DMS79 treated with DMSO at 0.1 percent for 48 hours (cell line): Measurements from ENCODE around the gene COPS3.

Experiments used
- DNase-seq: peaks from one replicate; lab custom pipeline; 2025; lab: John Stamatoyannopoulos, UW

COPS3 gene

GRCh38 chr17:17241656-17242055 lies 39.4 kb downstream of the COPS3 start:
- DNase-seq, result no peak

- no peak for DNase-seq
These were observed 41.2 kb downstream of the COPS3 start for GRCh38 chr17:17239832-17240231.

- DNase-seq, result peak; percentile 80
These were observed 43.8 kb downstream of the COPS3 start, which contains the start of gene FLCN for GRCh38 chr17:17237026-17237799. FLCN (minus strand) TSS chr17:17237168; CDS start chr17:17228137, 9,031 bp downstream.

DNA sequence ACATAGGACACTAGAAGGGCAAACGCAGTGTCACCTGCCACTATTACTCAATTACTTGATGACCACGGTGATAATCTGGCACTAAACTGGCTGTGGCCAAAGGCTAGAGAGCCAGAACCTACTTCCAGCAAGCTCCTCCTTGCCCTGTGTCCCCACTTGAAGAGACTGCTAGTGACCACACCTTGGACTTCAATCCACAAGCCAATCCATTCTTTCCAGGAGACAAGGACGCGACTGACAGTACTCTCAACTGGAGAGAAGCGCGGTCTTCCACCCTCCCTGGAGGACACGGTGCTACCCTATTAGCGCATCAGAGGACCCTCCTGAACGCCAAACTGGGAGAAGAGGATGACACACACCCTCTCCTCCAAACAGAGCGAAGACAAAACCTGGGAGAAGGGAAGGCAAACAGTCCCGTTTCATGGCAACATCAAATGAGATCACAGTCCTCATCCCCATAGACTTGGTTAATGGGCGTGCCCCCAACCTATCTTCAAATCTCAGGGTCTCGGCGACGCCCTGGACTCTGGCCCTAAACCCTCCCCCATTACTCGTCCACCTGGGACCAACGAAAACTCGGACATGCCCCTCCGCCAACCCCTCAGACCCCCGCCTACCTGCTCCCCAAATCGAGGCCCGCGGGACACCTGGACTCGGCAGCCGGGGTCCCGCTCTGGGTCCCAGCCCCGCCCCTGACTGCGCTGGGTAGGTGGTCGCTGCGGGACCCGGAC lies 44.6 kb downstream of the COPS3 start:
- no peak for DNase-seq

- DNase-seq, result peak; percentile 34
These were observed 45.6 kb downstream of the COPS3 start for GRCh38 chr17:17235212-17236174.

- DNase-seq, result no peak
These were observed 48.8 kb downstream of the COPS3 start for GRCh38 chr17:17232303-17232621.

- DNase-seq, result no peak
These were observed 49.3 kb downstream of the COPS3 start for GRCh38 chr17:17231621-17232302.

DNA sequence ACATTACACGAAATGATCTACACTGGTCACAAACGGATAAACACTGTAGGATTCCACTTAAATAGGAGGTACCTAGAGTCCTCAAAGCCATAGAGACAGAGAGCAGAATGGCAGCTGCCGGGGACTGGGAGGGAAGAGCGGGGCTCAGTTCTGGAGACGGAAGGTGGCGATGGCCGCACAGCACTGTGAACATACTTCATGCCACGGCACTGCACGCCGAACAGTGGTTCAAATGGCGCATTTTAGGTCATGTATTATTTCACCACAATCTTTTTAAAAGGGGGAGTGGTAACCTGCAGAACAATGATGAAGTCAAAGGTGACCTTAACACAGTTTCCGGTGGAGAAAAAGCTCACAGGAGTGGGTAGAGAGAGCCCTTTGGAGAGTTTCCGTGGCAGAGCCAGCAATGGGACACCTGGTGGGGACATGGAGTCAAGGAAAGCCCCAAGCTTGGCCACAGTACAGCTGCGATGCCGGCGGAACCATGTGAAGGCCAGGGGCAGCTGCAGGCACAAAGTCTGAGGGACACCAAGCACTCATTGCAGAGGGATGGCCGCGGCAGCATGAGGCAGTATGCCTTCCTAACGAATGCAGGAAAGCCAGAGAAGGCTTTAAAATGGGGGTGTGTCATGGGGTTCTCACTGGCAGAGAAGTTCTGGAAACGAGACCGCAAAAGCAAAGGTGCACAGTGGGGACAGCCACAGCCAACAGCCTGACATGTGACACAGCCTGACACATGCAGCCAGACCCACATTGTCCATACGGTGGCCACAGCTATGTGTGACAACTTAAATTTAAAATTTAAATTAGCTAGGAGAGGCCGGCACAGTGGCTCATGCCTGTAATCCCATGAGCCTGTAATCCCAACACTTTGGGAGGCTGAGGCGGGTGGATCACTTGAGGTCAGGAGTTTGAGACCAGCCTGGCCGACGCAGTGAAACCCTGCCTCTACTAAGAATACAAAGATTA lies 51.3 kb downstream of the COPS3 start:
- no peak for DNase-seq

GRCh38 chr17:17228521-17229279 lies 52.3 kb downstream of the COPS3 start:
- no peak for DNase-seq

- no peak for DNase-seq
These were observed 53.2 kb downstream of the COPS3 start for GRCh38 chr17:17227608-17228520.

DNA sequence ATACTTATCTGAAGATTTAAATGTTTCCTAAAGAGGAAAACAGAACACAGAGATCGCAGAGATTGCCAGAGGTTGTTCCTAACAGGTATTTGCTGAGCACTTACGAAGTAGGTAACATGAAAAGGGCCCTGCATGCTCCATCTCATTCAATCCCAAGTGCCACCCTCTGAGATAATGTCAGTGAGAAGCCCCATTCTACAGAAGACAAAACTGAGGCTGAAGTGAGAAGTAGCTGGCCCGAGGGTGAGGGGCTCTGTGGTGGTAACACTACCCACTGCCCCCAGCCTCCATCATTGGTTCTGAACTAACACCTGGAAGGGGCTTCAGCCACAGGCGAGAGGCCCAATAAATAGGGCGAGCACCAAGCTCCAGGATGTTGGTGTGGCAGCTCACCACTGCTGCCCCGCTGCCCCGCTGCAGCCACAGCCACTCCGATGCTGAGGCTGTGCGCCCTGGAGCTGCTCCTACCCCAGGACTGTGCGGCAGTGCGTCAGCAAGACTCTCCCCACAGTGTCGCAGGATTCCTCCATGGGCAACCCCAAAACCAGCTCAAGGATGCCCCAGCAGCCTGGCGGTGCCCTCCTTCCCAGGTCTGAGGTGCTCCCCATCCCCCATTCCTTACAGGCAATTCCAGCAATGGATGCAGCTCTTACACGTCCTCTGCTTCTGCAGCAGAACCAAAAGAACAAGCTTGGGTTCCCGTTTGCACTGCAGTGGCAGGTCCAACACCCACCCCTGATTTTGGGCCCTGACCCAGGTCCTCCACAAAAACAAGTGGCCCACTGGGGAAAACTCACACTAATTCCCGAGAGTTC lies 54.4 kb downstream of the COPS3 start:
- DNase-seq, result no peak

DNA sequence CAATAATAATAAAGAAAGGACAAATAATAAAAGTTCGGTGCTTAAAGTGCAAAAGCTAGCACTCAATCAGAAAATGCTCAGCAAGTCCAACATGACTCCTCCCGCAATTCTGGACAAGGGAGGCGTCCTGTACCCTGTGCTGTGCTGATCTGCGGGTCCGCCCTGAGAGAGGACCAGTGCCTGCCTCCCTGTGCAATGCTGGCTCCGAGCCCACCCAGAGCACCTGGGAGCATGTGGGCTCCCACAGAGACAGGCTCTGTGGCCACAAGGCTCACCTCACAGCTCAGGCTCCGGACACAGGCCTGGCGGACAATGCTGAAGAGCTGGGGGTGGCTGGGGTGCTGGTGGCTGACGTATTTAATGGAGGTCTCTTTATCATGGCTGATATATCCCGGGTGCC lies 55.1 kb downstream of the COPS3 start:
- no peak for DNase-seq

GRCh38 chr17:17224137-17224536 lies 56.9 kb downstream of the COPS3 start:
- no peak for DNase-seq

DNA sequence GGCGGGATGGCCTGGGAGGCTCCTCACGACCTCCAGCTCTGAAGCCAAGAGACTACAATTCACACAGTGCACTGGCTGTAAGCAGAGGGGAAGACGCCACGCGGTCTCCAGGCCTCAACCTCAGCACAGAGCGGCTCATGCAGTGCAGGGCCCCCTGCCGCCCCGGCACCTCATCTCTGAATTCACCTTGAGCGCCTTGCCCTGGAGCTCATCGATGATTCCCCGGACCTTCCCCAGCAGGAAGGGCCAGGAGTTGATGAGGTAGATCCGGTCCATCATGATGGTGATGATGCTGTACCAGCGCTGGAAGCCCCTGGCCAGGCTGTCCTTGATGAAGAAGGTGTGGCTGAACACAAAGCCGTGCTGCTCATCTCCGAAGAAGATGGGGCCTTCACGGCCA lies 57.3 kb downstream of the COPS3 start:
- no peak for DNase-seq

DNA sequence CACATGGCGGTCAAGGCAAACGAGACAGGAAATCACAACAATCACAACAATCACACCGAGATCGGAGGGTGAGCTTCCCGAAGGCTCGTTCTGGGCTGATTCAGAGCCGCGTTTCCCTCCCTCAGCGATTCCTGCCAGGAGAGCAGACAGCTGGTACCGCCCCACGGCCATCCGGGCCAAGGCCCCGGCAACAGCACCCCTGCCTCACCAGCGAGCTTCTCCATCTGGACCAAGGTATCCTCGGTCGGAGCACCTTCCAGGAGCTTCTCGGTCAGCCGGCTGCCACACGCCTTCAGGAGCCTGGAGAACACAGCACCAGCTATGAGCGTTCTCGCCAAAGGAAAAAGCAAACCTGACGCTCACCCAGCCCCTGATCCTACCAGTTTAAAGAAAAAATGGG lies 59.7 kb downstream of the COPS3 start:
- no peak for DNase-seq

- no peak for DNase-seq
These were observed 60.5 kb downstream of the COPS3 start for GRCh38 chr17:17220529-17220928.

DNA sequence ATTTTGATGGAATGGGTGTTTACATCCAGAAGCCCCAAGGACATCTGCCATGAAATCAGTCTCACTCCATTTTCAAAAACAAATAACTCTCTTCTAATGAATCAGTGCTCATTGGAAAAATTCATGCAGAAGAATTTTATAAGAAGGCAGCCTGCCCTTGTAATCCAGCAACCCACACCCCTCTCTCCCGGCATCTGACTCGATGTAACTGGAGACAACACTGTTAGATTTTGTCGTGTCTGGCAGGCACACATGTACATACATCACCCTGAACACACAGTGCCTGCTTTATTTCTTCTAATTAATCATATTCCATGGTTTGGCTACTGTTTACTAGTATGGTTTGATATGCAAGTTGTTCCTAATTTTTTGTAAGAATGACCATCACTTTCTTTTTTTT lies 63.1 kb downstream of the COPS3 start:
- no peak for DNase-seq

- DNase-seq, result no peak
These were observed 64.3 kb downstream of the COPS3 start for GRCh38 chr17:17216776-17217175.
